AG10803 (cell line): ENCODE data around the gene ANKRD39.
A peak's percentile ranks its signal among the peaks of the same experiment; 100 is the strongest.

Source experiments
- DNase-seq: peaks from one replicate; pipeline ENCODE4 v3.0.0; 2010; ENCODE audit warnings: low read depth
- H3K4me3 ChIP-seq: 2 replicates; pipeline ENCODE4 v1.5.1; 2011; ENCODE audit warnings: mild to moderate bottlenecking, low read length, control low read depth
- CTCF ChIP-seq: conservative IDR thresholded peaks from 2 replicates; pipeline ENCODE4 v1.5.1; 2011; ENCODE audit warnings: mild to moderate bottlenecking, low read length, control low read depth, inconsistent platforms

ANKRD39 gene

GRCh38 chr2:96825057-96825456, 32.8 kb downstream of the ANKRD39 start:
- TF ChIP-seq CTCF = no peak
- H3K4me3 ChIP-seq = no peak overlapping the region
- DNase-seq = no peak

GRCh38 chr2:96824079-96824870, 33.5 kb downstream of the ANKRD39 start:
- TF ChIP-seq CTCF = no peak
- peak; percentile 60 for DNase-seq
- no peak overlapping the region for H3K4me3 ChIP-seq

- peak; percentile 52 for DNase-seq
- no peak for TF ChIP-seq CTCF
- H3K4me3 ChIP-seq = no peak overlapping the region
Observed at GRCh38 chr2:96823198-96823597, 34.6 kb downstream of the ANKRD39 start.

- DNase-seq = no peak
- no peak for TF ChIP-seq CTCF
- H3K4me3 ChIP-seq = no peak overlapping the region
Observed at GRCh38 chr2:96822786-96823185, 35.0 kb downstream of the ANKRD39 start.

GRCh38 chr2:96821113-96821675, 36.6 kb downstream of the ANKRD39 start:
- no peak for TF ChIP-seq CTCF

GRCh38 chr2:96819876-96820511, 37.8 kb downstream of the ANKRD39 start:
- no peak for DNase-seq
- no peak for TF ChIP-seq CTCF
- H3K4me3 ChIP-seq = no peak overlapping the region

More at GRCh38 chr2:96821113-96821675, 36.6 kb downstream of the ANKRD39 start:
- no peak overlapping the region for H3K4me3 ChIP-seq
- no peak for DNase-seq
